Nephron (organoid): ENCODE data around the gene SORBS1.

Source experiments
- H3K27ac Mint-ChIP-seq, 3 experiments: 2 replicates each; pipeline ENCODE4 v1.8.0; 2020; ENCODE audit warnings: mixed read lengths in 3 of 3, mild to moderate bottlenecking in 2 of 3, moderate library complexity in 1 of 3
- H3K27me3 Mint-ChIP-seq: 2 replicates; pipeline ENCODE4 v1.8.0; 2021; ENCODE audit warnings: low read depth, mild to moderate bottlenecking, moderate library complexity, mixed read lengths
- H3K36me3 Mint-ChIP-seq: 2 replicates; pipeline ENCODE4 v1.8.0; 2020; ENCODE audit warnings: low read depth, mixed read lengths
- H3K4me1 Mint-ChIP-seq: 2 replicates; pipeline ENCODE4 v1.8.0; 2020; ENCODE audit warnings: mixed read lengths
- H3K4me3 Mint-ChIP-seq, 3 experiments: 2 replicates each; pipeline ENCODE4 v1.8.0; 2020; ENCODE audit warnings: mild to moderate bottlenecking in 3 of 3, mixed read lengths in 3 of 3, moderate library complexity in 2 of 3
- H3K9me3 Mint-ChIP-seq: 2 replicates; pipeline ENCODE4 v1.8.0; 2020; ENCODE audit warnings: mixed read lengths
- CTCF ChIP-seq, 3 experiments: fragments of 200-600 bp; sonication (generic); IDR thresholded peaks; one replicate each; pipeline ENCODE4 v1.5.0; 2021; ENCODE audit warnings: antibody characterized with exemption in 3 of 3; ENCODE audit not compliant: unreplicated experiment in 3 of 3

SORBS1 gene

GRCh38 chr10:95363303-95363912 lies 197.8 kb downstream of the SORBS1 start:
- H3K36me3 Mint-ChIP-seq, result no peaks in the 10 kb centered on the region
- H3K27me3 Mint-ChIP-seq, result no peaks in the 10 kb centered on the region
- H3K27ac Mint-ChIP-seq, result no peak overlapping the region
- H3K4me3 Mint-ChIP-seq, result no peak overlapping the region
- peak; percentile 83 to 96 (median 83) for TF ChIP-seq CTCF (IDR thresholded peaks at IDR 0.05; ENCODE audit: unreplicated experiment in 3 of 3)
- H3K9me3 Mint-ChIP-seq, result no peaks in the 10 kb centered on the region
- H3K4me1 Mint-ChIP-seq, result no peaks in the 10 kb centered on the region

- no peaks in the 10 kb centered on the region for H3K4me1 Mint-ChIP-seq
- no peak overlapping the region for H3K27ac Mint-ChIP-seq
- TF ChIP-seq CTCF (IDR thresholded peaks at IDR 0.05; ENCODE audit: unreplicated experiment in 3 of 3), result no peak
- peaks cover 4% of the 10 kb centered on the region for H3K27me3 Mint-ChIP-seq
- no peaks in the 10 kb centered on the region for H3K9me3 Mint-ChIP-seq
- peaks cover 10% of the 10 kb centered on the region for H3K36me3 Mint-ChIP-seq
- H3K4me3 Mint-ChIP-seq, result no peak overlapping the region
Measured at GRCh38 chr10:95360122-95360714, 201.0 kb downstream of the SORBS1 start.

GRCh38 chr10:95359466-95359865 lies 201.7 kb downstream of the SORBS1 start:
- no peaks in the 10 kb centered on the region for H3K9me3 Mint-ChIP-seq
- H3K27ac Mint-ChIP-seq, result no peak overlapping the region
- peaks cover 16% of the 10 kb centered on the region for H3K36me3 Mint-ChIP-seq
- H3K27me3 Mint-ChIP-seq, result peaks cover 4% of the 10 kb centered on the region
- H3K4me1 Mint-ChIP-seq, result no peaks in the 10 kb centered on the region
- TF ChIP-seq CTCF (IDR thresholded peaks at IDR 0.05; ENCODE audit: unreplicated experiment in 3 of 3), result no peak
- no peak overlapping the region for H3K4me3 Mint-ChIP-seq

- Mint-ChIP-seq H3K4me1 (no peaks in the 10 kb centered on the region), H3K27me3 (peaks cover 4% of the 10 kb centered on the region), H3K9me3 (no peaks in the 10 kb centered on the region), H3K36me3 (peaks cover 16% of the 10 kb centered on the region), H3K27ac (no peak overlapping the region), H3K4me3 (no peak overlapping the region)
- no peak for TF ChIP-seq CTCF (IDR thresholded peaks at IDR 0.05; ENCODE audit: unreplicated experiment in 3 of 3)
Measured at GRCh38 chr10:95356190-95356955, 204.8 kb downstream of the SORBS1 start.

- H3K27ac Mint-ChIP-seq, result no peak overlapping the region
- H3K36me3 Mint-ChIP-seq, result peaks cover 16% of the 10 kb centered on the region
- H3K9me3 Mint-ChIP-seq, result no peaks in the 10 kb centered on the region
- no peak overlapping the region for H3K4me3 Mint-ChIP-seq
- no peak for TF ChIP-seq CTCF (IDR thresholded peaks at IDR 0.05; ENCODE audit: unreplicated experiment in 3 of 3)
- H3K27me3 Mint-ChIP-seq, result peaks cover 4% of the 10 kb centered on the region
- peaks cover 5% of the 10 kb centered on the region for H3K4me1 Mint-ChIP-seq
Measured at GRCh38 chr10:95355301-95355700, 205.9 kb downstream of the SORBS1 start.
